Measurements from ENCODE around the gene GNGT2. TPM values are rescaled to one million over a fixed set of nuclear protein-coding genes. Genes with fewer than 3 reads are reported as not detected.

GNGT2 gene
- total and polyA plus RNA-seq, 4 donors = 0.89 to 2.4 (median 1.6) TPM

DNA sequence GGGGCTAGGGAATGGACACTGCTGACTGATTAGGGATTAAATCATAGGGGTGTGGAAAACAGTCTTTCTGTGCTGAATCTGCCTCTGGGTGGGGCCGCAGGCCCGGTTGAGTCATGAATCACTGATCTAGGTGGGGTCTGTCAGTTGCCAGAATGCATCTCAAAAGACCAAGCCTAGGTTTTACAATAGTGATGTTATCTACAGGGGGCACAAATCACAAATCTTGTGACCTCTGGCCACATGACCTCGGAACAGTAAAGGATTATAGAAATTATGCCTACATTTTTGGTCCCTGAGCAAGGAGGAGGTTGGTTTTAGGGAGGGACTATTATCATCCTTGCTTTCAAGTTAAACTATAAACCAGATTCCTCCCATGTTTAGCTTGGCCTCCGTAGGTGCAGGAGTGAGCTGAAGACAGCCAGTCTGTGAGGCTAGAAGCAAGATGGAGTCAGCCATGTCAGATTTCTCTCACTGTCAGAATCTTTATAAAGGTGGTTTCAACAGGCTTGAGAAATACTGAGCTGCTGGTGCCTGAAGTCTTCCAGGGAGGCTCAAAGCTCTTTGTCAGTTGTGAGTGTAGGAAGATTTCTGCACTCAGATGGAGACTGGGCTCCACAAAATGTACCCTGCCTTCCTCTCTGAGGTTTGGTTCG is 12.9 kb downstream of the GNGT2 start:
- Histone ChIP-seq H3K4me3 (ENCODE audit: low read depth, low read length) (no peak overlapping the region), H3K27ac (ENCODE audit: low read depth, low read length) (no peak overlapping the region), H3K4me1 (ENCODE audit: control insufficient read depth, insufficient read depth, low read length) (peaks cover 6% of the 10 kb centered on the region), H3K36me3 (ENCODE audit: control insufficient read depth, insufficient read depth, low read length) (no peaks in the 10 kb centered on the region), H3K9me3 (ENCODE audit: control insufficient read depth, insufficient read depth, low read length) (no peaks in the 10 kb centered on the region), H3K27me3 (ENCODE audit: control insufficient read depth, insufficient read depth, low read length) (no peaks in the 10 kb centered on the region)
- DNase-seq (ENCODE audit: low read depth in 4 of 6, low spot score in 6 of 6) = no peak
- WGBS (ENCODE audit: insufficient coverage) = 75% methylated on average over 1 of the region's 5 CpGs

DNA sequence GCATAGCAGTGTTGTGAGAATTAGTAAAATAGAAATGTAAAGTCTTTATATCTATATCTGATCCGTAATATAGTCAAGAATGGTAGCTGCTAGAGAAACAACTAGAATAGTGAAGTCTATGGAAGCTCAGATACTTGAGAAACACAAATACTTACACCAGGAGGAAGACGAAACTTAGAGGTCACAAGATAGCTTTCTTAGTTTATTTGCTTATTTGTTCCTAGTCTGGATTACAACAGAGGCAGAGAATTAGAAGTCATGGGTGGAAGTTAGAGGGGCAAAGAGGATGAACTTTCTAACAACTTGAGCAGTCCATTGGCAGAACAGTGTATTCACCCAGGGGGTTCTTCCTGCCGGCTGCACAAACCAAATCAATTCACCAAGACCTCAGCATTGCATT is 13.9 kb downstream of the GNGT2 start:
- Histone ChIP-seq H3K4me3 (ENCODE audit: low read depth, low read length) (no peak overlapping the region), H3K27me3 (ENCODE audit: control insufficient read depth, insufficient read depth, low read length) (no peaks in the 10 kb centered on the region), H3K27ac (ENCODE audit: low read depth, low read length) (no peak overlapping the region), H3K9me3 (ENCODE audit: control insufficient read depth, insufficient read depth, low read length) (no peaks in the 10 kb centered on the region), H3K4me1 (ENCODE audit: control insufficient read depth, insufficient read depth, low read length) (peaks cover 10% of the 10 kb centered on the region), H3K36me3 (ENCODE audit: control insufficient read depth, insufficient read depth, low read length) (no peaks in the 10 kb centered on the region)
- no peak for DNase-seq (ENCODE audit: low read depth in 4 of 6, low spot score in 6 of 6)
- no CpG with 5 or more reads among the region's 3 CpGs for WGBS (ENCODE audit: insufficient coverage)

DNA sequence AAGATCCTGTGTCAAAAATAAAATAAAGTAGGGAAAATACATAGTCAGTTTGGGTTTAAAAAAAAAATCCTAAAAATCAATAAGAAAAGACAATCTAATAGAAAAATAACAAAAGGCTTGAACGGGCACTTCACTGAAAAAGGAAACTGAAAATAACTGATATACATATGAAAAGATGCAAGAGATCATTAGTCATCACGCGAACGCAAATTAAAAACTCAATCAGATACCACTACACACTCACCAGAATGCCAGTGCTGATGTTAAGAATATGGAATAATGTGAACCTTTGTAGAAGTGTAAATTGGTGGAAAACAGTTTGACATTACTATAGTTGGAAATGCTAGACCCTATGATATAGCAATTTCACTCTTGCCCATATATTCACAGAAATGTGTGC is 14.6 kb downstream of the GNGT2 start:
- Histone ChIP-seq H3K4me3 (ENCODE audit: low read depth, low read length) (no peak overlapping the region), H3K9me3 (ENCODE audit: control insufficient read depth, insufficient read depth, low read length) (no peaks in the 10 kb centered on the region), H3K36me3 (ENCODE audit: control insufficient read depth, insufficient read depth, low read length) (no peaks in the 10 kb centered on the region), H3K4me1 (ENCODE audit: control insufficient read depth, insufficient read depth, low read length) (peaks cover 10% of the 10 kb centered on the region), H3K27ac (ENCODE audit: low read depth, low read length) (no peak overlapping the region), H3K27me3 (ENCODE audit: control insufficient read depth, insufficient read depth, low read length) (no peaks in the 10 kb centered on the region)
- DNase-seq (ENCODE audit: low read depth in 4 of 6, low spot score in 6 of 6) = no peak
- no CpG with 5 or more reads among the region's 4 CpGs for WGBS (ENCODE audit: insufficient coverage)

DNA sequence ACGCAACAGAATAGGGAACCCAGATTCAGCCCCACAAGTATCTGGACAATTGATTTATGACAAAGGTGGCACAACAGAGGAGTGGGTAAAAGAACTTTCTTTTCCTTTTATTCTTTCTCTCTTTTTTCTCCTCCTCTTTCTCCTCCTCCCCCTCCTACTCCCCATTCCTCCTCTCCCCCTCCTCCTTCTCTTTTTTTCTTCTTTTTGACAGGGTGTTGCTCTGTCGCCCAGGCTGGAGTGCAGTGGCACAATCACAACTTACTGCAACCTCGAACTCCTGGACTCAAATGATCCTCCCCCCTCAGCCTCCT is 16.1 kb downstream of the GNGT2 start:
- no peak overlapping the region for H3K27ac ChIP-seq (ENCODE audit: low read depth, low read length)
- no peak overlapping the region for H3K4me3 ChIP-seq (ENCODE audit: low read depth, low read length)
- DNase-seq (ENCODE audit: low read depth in 4 of 6, low spot score in 6 of 6) = no peak
- no peaks in the 10 kb centered on the region for H3K36me3 ChIP-seq (ENCODE audit: control insufficient read depth, insufficient read depth, low read length)
- WGBS (ENCODE audit: insufficient coverage) = 50% methylated on average over 3 of the region's 3 CpGs
- no peaks in the 10 kb centered on the region for H3K9me3 ChIP-seq (ENCODE audit: control insufficient read depth, insufficient read depth, low read length)
- H3K27me3 ChIP-seq (ENCODE audit: control insufficient read depth, insufficient read depth, low read length) = no peaks in the 10 kb centered on the region
- H3K4me1 ChIP-seq (ENCODE audit: control insufficient read depth, insufficient read depth, low read length) = peaks cover 10% of the 10 kb centered on the region

DNA sequence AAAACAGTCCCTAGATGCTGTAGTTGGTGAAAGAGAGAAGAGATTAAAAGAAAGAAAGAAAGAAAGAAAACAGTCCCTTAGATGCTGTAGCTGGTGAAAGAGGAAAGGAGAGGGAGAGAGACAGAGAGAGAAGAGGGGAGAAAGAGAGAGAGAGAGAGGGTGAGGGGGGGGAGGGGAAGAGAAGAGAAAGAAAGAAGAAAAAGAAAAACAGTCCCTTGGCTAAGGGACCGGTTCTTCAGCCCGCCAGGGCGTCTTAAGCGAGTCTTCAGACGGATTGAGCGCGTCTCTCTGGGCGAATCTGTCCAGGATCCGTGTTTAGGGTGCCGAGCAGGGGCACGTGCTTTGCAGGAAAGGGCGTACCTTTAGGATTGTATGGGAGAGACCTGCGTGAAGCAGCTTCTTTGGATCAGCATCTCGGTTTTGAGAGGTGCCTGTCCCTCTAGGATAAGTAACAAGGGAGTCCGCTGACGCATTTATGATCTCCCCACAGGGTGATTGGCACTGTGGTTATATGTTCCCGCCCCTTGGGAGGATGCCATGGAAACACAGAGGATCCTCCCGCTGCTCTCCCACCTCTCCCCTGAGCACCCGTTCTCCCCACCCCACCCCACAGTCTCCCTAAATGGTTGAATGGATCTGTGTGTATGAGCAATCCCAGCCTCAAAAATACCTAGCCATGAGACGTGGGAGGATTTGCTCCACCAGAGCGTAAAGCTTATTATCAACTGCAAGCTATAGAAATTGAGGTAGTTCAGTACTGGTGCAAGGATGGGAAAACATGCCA is 16.7 kb downstream of the GNGT2 start:
- peak; percentile 20 to 91 (median 50) for DNase-seq (ENCODE audit: low read depth in 4 of 6, low spot score in 6 of 6)

DNA sequence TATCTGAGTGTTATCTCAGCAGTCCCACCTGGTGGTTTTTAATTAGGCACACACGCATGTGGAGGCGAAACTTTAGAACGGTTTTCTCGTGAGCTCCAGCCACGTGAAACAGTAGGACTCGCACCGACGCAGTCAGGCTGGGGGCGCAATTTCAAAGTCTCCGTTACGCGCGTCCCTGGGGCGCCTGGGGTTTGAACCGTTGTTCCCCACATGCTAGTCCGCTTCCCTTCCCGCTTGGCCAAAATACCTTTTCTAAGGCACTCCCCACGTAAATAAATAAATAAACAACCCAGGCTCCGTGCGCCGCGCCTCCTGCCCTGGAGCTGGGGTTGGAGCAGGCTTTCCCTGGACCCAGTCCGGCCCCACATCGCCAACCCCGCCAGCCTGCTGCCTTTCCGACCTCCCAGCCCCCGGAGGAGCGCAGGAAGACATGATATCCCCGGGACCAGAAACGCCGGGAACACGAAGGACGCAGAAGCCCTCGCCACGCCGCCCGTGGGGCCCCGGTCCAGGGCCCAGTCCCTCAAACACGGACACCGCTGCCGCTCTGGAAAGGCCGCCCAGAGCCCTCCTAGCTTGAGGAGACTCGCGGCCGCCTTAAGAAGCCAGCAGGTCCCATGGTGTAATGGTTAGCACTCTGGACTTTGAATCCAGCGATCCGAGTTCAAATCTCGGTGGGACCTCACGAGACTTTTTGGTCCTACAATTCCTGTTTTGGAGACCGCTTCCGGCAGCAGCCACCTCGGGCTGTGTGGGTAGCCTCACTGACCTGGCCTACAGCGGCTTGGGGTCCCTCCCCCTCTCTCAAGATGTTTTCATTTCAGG is 18.2 kb downstream of the GNGT2 start:
- no peaks in the 10 kb centered on the region for H3K36me3 ChIP-seq (ENCODE audit: control insufficient read depth, insufficient read depth, low read length)
- peak overlapping the region; percentile 100 for H3K4me3 ChIP-seq (ENCODE audit: low read depth, low read length)
- peak; percentile 77 to 97 (median 83) for DNase-seq (ENCODE audit: low read depth in 4 of 6, low spot score in 6 of 6)
- peak overlapping the region; percentile 100 for H3K27ac ChIP-seq (ENCODE audit: low read depth, low read length)
- WGBS (ENCODE audit: insufficient coverage) = under 1% methylated on average over 52 of the region's 53 CpGs
- peaks cover 10% of the 10 kb centered on the region for H3K4me1 ChIP-seq (ENCODE audit: control insufficient read depth, insufficient read depth, low read length)
- no peaks in the 10 kb centered on the region for H3K27me3 ChIP-seq (ENCODE audit: control insufficient read depth, insufficient read depth, low read length)
- no peaks in the 10 kb centered on the region for H3K9me3 ChIP-seq (ENCODE audit: control insufficient read depth, insufficient read depth, low read length)

More for the DNA sequence above, 16.7 kb downstream of the GNGT2 start:
- peaks cover 10% of the 10 kb centered on the region for H3K4me1 ChIP-seq (ENCODE audit: control insufficient read depth, insufficient read depth, low read length)
- no peaks in the 10 kb centered on the region for H3K27me3 ChIP-seq (ENCODE audit: control insufficient read depth, insufficient read depth, low read length)
- peak overlapping the region; percentile 100 for H3K4me3 ChIP-seq (ENCODE audit: low read depth, low read length)
- no peaks in the 10 kb centered on the region for H3K36me3 ChIP-seq (ENCODE audit: control insufficient read depth, insufficient read depth, low read length)
- H3K27ac ChIP-seq (ENCODE audit: low read depth, low read length) = peak overlapping the region; percentile 100
- WGBS (ENCODE audit: insufficient coverage) = 3% methylated on average over 15 of the region's 21 CpGs
- H3K9me3 ChIP-seq (ENCODE audit: control insufficient read depth, insufficient read depth, low read length) = no peaks in the 10 kb centered on the region

DNA sequence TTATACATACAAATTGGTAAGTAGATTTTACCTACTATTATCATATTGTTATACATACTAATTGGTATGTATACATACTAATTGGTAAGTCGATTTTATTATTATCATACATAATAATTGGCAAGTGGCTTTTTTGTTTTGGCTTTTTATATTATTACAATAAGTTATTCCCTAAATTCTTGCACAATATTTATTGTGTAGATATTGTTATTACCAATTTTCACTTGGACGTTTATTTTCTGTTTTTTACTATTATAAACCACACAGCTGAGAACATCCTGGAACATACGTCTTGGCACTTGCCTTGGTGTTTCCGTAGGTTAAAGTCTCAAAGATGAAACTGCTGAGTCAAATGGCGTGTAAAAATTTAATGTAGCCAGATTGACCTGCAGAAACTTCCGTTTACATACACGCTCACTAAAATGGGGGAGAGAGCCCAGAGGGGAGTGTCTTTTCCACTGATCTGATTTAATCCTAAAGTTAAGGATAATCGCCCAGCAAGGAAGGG is 18.9 kb downstream of the GNGT2 start:
- Histone ChIP-seq H3K27me3 (ENCODE audit: control insufficient read depth, insufficient read depth, low read length) (no peaks in the 10 kb centered on the region), H3K4me1 (ENCODE audit: control insufficient read depth, insufficient read depth, low read length) (peaks cover 10% of the 10 kb centered on the region), H3K36me3 (ENCODE audit: control insufficient read depth, insufficient read depth, low read length) (no peaks in the 10 kb centered on the region), H3K9me3 (ENCODE audit: control insufficient read depth, insufficient read depth, low read length) (no peaks in the 10 kb centered on the region), H3K4me3 (ENCODE audit: low read depth, low read length) (peak overlapping the region; percentile 100), H3K27ac (ENCODE audit: low read depth, low read length) (peak overlapping the region; percentile 100)
- 0% methylated on average over 1 of the region's 8 CpGs for WGBS (ENCODE audit: insufficient coverage)
- no peak for DNase-seq (ENCODE audit: low read depth in 4 of 6, low spot score in 6 of 6)

DNA sequence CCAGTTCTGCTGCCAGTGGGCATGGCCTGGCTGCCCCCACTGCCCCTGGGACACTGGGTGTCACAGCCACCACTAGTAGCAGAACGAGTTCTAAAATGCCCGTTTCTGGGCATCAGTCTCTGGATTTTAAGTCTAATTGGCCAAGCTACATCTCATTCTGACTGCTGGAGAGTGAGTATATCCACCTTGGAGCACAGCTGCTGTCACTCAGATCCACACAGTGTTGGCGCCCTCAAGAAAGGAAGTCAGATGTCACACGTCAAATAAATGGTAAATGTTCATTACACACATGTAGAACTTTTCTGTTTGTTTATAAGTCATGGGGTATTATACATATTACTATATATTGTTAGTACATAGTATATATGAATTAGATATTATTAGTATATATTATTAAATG is 19.4 kb downstream of the GNGT2 start:
- no peak overlapping the region for H3K4me3 ChIP-seq (ENCODE audit: low read depth, low read length)
- H3K9me3 ChIP-seq (ENCODE audit: control insufficient read depth, insufficient read depth, low read length) = no peaks in the 10 kb centered on the region
- no peaks in the 10 kb centered on the region for H3K27me3 ChIP-seq (ENCODE audit: control insufficient read depth, insufficient read depth, low read length)
- H3K36me3 ChIP-seq (ENCODE audit: control insufficient read depth, insufficient read depth, low read length) = no peaks in the 10 kb centered on the region
- no peak overlapping the region for H3K27ac ChIP-seq (ENCODE audit: low read depth, low read length)
- WGBS (ENCODE audit: insufficient coverage) = 75% methylated on average over 2 of the region's 4 CpGs
- no peak for DNase-seq (ENCODE audit: low read depth in 4 of 6, low spot score in 6 of 6)
- peaks cover 10% of the 10 kb centered on the region for H3K4me1 ChIP-seq (ENCODE audit: control insufficient read depth, insufficient read depth, low read length)

DNA sequence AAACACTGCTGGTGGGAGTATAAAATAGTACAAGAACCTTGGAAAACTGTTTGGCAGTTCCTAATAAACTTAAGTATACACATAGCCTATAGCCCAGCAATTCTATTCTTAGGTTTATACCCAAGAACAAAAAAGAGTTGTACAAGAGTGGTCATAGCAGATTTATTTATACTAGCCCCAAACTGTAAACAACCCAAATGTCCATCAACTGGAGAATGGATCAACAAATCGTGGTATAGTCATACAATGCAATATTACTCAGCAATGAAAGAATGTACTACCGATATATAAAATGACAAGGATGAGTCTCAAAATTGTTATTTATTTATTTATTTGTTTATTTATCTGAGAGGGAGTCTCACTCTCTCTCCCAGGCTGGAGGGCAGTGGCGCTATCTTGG is 23.1 kb downstream of the GNGT2 start:
- no peaks in the 10 kb centered on the region for H3K36me3 ChIP-seq (ENCODE audit: control insufficient read depth, insufficient read depth, low read length)
- 100% methylated on average over 1 of the region's 3 CpGs for WGBS (ENCODE audit: insufficient coverage)
- no peaks in the 10 kb centered on the region for H3K27me3 ChIP-seq (ENCODE audit: control insufficient read depth, insufficient read depth, low read length)
- no peak for DNase-seq (ENCODE audit: low read depth in 4 of 6, low spot score in 6 of 6)
- H3K4me3 ChIP-seq (ENCODE audit: low read depth, low read length) = no peak overlapping the region
- H3K9me3 ChIP-seq (ENCODE audit: control insufficient read depth, insufficient read depth, low read length) = no peaks in the 10 kb centered on the region
- H3K27ac ChIP-seq (ENCODE audit: low read depth, low read length) = no peak overlapping the region
- H3K4me1 ChIP-seq (ENCODE audit: control insufficient read depth, insufficient read depth, low read length) = peaks cover 4% of the 10 kb centered on the region

All from spinal cord (tissue), 10 donors.